HG03432 (cell line): ENCODE measurements around the gene CHST4.
"Not testable (repeated sequence)": the region's sequence is repeated elsewhere in the genome, so short reads cannot be mapped to it uniquely, and the experiment has no call there.

ENCODE experiments used
- ATAC-seq: cut with Tn5 transposase; IDR thresholded peaks from one replicate; pipeline ENCODE4 v1.9.1; 2021; ENCODE audit warnings: mild to moderate bottlenecking, moderate library complexity; ENCODE audit not compliant: unreplicated experiment

Gene CHST4

DNA sequence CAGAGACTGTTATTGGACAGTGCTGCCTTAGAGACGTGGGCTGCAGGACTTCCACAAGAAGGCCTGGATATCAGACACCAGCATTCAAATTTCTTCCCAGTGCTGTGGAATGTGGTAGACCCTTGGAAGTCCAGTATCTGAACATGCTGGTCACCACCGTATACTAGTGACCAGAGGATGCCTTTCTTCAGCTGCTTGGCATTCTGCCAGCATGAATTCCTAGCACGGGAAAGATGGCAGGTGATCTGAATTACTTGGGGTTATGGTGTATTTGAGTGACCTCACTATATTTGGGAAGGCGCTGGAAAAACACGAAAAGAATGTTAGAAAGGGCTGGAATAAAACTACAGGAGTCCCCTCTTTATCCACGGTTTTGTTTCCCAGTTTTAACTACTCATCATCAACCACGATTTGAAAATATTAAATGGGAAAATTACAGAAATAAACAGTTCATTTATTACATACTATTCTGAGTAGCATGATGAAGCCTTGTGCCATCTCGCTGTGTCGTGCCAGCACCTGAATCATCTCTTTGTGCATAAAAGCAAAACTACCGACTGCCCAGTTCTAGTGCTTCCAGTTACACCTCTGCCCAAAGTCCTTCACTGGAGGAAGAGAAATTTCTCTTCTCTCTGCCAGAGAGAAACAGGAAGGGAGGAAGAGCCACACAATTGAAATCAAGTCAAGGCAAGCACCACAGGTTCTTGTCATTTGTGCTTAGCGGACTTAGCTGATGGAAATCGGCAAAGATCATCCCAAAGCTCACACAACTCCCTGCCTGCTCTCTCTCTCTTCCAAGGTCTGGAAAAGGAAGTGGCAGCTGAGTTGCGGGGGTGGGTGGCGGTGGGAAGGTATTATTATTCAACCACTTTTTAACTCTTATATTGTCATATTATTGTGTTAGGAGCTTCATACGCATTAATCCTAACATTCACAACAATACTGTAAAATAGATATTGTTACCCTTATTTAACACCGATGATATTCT is 1.4 kb upstream of the CHST4 start:
- ATAC-seq, result no peak

DNA sequence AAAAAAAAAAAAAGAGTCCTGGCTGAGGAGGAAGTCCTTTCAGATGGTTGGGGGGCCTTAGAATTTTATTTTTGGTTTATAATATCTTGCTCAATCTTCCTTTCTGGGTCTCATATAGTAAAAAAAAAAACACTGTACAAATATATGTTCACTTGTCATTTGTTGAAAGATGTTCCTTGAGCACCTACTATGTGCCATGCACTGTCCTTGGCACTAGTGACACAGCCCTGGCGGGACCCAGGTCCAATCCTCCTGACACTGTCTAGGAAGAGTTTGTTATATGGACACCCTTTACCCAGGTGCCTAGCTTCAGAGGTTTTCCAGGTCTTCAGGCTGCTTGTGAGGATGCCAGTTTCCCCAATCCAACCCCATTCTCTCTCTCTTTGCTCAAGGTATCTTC is 2.0 kb downstream of the CHST4 start:
- ATAC-seq, result no peak

DNA sequence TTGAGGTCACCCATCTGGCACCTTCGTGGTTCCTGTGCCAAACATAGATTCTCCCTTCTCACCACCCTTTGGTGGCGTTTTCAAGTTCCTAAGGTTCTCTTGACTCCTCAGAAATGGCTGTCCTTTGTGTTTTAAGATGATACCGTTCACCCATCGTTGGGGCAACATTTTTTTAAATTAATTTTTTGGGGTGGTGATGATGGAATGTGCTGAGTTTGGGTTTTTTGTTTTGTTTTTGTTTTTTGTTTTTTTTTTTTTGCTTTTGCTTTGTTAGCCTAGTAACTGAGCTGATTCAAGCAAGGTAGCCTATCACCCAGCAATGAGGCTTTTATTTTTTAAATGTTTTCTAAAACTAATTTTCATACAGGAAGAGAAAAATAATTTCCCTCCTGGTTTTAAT is 2.6 kb downstream of the CHST4 start:
- ATAC-seq, result no peak

DNA sequence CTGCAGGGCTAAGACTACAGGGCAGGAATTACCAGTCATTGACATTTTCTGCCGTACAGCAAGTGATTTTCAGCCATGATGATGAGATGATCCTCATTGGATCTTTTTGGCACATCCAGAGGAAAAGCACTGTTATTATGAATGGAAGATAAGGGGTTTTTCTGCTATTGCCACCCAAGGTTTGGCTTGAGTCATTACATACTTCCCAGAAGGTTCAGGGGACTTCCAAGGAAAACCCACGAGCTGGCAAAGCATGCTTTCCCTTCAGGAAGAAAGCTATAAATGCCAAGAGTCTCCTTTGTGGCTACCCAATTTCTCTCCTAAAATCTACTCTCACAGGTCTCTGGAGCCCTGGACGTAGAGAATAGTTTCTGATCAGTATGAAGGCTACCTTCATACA is 6.1 kb downstream of the CHST4 start:
- ATAC-seq, result no peak

DNA sequence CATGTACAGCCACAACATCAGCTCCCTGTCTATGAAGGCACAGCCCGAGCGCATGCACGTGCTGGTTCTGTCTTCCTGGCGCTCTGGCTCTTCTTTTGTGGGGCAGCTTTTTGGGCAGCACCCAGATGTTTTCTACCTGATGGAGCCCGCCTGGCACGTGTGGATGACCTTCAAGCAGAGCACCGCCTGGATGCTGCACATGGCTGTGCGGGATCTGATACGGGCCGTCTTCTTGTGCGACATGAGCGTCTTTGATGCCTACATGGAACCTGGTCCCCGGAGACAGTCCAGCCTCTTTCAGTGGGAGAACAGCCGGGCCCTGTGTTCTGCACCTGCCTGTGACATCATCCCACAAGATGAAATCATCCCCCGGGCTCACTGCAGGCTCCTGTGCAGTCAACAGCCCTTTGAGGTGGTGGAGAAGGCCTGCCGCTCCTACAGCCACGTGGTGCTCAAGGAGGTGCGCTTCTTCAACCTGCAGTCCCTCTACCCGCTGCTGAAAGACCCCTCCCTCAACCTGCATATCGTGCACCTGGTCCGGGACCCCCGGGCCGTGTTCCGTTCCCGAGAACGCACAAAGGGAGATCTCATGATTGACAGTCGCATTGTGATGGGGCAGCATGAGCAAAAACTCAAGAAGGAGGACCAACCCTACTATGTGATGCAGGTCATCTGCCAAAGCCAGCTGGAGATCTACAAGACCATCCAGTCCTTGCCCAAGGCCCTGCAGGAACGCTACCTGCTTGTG is 10.7 kb downstream of the CHST4 start:
- ATAC-seq, result no peak

DNA sequence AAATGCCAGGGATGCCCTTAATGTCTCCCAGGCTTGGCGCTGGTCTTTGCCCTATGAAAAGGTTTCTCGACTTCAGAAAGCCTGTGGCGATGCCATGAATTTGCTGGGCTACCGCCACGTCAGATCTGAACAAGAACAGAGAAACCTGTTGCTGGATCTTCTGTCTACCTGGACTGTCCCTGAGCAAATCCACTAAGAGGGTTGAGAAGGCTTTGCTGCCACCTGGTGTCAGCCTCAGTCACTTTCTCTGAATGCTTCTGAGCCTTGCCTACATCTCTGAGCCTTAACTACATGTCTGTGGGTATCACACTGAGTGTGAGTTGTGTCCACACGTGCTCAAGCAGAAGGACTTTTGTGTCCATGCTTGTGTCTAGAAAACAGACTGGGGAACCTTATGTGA is 11.4 kb downstream of the CHST4 start:
- no peak for ATAC-seq

DNA sequence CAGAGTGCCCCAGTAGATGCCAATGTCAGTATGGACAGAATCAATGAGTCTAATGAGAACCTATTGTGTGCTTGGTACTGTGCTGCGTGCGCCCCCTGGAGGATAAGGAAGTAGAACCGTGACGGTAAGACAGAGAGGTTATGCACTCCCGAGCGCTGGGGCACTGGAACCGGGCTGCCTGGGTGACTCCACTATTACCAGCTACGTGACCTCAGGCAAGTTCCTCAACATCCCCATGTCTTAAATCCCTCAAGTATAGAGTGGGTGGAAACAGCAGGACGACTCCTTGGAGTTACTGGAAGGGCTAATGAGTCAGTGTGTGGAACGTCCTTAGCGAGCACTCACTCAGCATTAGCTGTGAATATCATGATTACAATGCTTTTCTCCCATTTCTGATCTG is 16.2 kb downstream of the CHST4 start:
- peak; percentile 69 for ATAC-seq

DNA sequence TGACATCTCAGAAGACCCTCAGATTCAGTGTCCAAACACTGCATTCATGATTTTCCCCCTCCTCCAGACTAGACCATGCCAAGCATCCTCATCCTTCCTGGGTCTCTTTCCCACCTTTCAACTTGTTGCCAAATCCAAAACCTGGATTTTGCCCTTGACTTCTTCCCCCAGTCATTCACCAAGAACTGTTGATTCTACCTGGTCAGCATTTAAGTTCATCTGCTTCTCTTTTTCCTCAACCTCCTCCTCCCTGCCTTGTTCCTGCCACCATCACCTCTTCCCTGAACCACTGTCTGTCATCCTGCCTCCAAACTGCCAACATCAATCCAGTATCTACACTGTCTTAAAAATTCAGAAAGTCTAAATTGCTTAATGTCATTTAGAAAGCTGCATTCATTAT is 20.9 kb downstream of the CHST4 start:
- no peak for ATAC-seq

DNA sequence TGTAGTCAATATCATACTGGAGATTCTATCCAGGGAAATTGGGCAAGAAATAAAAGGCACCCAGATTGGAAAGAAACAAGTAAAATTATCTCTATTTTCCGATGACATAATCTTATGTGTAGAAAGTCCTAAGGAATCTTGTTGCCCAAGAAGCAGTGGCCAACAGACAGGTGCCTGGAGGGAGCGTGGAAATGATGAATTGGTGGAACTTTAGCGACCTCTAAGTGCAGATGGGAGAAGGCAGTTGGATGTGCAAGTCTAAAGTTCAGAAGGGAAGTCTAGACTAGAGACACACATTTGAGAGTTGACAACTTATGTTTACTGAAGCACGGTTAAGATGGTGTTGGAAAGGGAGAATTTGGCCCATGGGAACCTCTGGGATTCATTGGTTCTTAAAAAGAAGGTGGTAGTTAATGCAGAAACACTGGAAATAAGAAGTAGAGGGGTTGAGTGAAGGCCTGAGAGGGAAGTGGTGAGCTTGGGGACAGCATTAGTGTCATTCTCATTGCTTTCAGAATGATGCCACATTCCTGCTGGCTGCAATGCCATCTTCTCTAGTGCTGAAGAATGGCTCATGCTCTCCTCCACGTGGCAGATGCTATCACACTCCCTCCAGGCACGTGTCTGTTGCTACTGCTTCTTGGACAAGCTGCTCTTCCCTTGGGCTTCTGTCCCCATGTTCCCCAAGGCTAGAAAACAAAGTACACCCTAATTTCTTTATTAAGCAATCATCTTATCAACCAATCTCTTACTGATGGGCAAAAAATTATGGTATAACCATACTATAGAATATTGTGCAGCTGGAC is 26.7 kb downstream of the CHST4 start:
- ATAC-seq, result no peak

DNA sequence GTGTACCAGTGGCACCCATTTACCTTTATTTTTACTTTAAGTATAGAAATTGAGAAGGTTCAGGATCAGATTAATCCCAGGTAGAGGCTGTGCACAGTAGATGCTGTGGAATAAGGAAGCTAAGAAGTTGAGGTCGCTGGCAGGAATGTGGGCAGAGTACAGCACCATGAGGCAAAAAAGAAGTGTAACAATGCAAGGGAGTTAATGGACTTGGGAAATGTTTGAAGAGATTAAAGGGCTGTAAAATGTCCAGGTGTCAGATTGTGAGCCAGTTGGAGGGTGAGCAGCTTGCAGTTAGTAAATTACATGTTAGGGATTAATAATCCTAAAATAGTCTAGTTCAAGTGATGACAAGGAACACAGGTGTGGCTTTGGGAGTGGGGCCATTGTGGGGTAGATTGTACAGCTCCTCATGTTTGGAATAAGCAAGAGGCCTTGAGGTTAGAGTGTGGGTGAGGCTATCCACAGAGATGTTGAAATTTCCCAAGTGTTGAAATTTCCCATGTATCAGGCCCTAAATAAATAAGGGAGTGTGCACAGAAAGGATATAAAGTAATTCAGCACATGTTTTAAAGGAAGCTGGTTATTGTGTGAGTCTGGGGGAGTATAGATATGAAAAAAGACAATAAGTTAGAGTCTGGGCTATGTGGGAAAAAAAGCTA is 29.1 kb downstream of the CHST4 start:
- ATAC-seq, result no peak

DNA sequence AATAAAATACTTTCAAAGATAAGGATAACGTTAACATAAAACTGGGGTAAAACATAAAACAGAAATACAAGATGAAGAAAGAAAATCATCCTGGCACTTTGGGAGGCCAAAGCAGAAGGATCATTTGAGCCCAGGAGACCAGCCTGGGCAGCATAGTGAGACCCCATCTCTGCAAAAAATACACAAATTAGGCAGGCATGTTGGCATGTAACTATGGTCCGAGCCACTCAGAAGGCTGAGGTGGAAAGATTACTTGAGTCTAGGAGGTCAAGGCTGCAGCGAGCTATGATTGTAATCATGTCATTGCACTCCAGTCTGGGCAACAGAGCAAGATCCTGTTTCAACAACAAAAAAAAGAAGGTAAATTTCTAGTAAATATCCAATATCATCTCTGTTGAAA is 31.1 kb downstream of the CHST4 start:
- no peak for ATAC-seq

DNA sequence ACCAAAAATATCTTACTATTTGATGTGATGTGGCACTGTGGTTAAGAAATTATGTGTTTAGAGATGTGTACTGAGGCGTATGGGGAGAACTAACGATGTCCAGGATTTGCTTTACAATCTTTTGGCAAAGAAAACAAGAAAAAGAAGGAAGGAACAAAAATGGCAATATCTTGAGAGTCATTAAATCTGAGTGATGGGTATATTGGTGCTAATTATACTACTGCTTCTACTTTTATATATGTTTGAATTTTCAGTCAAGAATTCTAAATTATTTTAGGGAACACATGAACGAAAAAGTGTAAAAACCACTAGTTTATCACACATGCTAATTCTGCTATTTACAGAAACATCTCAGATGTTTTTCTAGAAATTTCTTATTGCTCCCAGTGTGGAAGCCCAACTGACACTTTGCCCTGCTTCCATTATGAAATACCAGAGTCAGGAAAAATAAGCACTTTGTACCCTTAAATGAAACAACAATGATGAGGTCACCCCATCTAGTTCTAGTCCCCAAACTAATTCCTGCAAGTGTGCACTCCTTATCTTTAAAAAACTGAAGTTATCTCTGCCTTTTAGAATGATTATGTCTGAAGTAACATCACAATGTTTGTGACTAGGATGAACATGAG is 31.8 kb downstream of the CHST4 start:
- no peak for ATAC-seq

DNA sequence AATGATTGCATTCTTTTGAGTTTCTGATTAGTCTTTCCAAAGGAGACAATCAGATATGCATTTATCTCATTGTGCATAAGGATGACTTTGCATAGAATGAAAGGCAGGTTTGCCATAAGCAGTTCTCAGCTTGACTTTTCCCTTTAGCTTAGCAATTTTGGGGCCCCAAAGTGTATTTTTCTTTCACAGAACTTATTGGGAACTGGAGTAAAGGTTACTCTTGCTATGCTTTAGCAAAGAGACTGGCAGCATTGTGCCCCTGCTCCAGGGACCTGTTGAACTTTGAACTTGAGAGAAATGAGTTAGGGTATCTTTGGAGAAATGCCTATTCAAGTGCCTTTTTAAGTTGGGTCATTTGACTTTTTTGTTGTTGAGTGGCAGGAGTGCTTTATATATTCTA is 33.6 kb downstream of the CHST4 start:
- no peak for ATAC-seq

DNA sequence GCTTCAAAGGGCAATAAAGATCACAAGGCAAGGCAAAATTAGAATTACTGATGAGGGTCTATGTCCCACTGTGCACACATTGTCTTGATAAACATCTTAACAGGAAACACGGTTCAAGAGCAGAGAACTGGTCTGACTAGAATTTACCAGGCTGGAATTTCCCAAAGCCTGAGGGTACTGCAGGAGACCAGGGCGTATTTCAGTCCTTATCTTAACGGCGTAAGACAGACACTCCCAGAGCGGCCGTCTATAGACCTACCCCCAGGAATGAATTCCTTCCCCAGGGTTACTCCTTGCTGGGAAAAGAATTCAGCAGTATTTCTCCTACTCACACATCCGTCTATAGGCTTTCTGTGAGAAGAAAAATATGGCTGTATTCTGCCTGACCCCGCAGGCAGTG is 35.7 kb downstream of the CHST4 start:
- ATAC-seq, result not testable (repeated sequence)

DNA sequence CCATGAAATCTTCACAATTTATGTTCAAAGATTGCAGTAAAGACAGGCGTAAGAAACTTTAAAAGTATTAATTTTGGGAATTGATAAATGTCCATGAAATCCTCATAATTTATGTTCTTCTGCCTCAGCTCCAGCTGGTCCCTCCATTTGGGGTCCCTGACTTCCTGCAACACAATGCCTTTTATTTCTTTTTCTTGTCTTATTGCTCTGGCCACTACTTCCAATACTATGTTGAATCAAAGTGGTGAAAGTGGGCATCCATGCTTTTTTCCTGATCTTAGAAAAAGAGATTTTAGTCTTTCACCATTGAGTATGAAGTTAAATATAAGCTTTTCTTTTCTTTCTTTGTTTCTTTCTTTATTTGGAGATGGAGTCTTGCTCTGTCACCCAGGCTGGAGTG is 36.3 kb downstream of the CHST4 start:
- ATAC-seq, result no peak

DNA sequence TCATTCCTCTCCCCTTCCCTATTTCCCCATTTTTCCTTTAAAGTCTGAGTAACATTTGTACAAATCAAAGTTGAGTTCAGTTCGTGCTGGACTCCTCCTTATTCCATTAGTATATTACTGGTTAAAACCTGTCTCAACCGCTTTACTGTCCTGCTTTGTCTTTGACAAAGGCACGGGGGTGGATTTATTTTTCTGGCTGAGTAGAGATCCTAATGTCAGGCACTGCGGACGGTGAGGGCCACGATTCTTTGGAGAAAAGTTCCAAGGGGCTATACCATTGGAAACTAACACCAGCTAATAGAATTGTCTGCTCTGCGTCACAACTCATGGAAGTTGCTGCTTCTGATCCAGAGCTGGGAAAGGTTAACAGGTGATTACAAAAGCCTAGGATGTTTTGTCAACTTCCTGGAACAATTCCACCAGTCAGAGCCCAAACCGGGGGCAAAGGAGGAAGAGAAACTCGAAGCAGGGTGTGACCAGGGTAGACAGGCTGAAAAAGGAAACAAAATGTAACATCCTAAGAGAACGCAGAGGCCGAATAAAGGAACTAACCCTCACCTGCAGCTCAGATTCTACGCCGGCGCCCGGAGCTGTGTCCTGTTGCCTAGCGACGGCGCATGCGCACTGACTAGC is 38.2 kb downstream of the CHST4 start:
- no peak for ATAC-seq

DNA sequence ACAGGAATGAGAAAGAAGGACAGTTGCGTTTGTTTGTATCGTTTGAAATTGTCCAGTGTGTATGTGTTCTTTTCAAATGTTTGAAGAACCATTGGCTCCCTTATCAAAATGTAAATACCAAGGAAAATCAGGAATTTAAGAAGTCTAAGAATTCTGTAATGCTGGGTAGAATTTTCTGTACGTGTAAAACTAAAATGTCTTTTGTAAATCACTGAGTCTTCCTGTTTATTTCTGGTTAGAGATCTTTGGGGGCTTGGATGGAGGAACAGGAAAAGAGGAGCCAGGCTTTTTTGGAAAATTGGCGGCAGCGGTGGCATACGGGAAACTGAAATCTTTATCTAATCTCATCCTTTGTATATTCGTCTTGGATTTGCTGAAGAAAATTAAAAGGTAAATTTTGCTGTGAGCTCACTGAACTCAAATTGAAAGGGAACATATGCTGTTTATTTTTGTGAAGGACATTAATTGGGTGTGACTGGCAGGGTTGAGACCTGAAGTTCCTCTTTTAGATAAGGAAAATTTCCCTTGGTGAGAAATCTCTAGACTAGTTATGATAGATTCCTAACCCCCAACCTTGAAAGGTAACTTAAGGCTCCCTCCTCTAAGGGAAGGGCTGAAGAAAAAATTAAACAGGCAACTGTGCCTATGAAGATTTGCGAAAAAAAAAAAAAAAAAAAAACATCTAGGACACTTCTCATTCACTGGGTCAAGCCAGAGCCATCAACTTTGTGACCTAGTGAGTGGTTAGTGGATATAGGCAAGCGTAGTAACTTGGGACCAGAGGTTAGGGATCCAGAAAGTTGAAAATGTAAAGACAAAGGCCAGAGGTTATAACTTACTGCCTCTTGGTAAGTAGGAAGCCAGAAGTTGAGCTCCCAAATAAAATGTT is 39.8 kb downstream of the CHST4 start:
- no peak for ATAC-seq

DNA sequence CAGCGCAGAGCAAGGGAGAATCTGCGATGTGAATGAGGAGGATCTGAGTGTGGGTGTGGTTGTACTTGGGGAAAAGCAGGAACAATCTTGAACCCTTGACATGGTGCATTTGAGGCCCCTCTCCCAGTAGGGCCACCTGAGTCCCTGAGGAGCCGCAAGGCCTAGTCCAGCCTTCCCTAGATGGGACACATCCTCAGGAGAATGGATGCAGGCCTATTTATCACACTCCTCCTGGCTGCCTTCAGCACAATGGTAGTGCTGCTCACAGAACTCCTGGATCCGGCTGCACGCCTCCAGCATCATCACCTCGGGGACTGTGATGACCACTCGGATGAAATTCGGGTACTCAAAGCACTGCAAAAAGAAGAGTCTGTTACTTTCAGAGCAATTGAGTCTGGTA is 41.7 kb downstream of the CHST4 start:
- ATAC-seq, result no peak

DNA sequence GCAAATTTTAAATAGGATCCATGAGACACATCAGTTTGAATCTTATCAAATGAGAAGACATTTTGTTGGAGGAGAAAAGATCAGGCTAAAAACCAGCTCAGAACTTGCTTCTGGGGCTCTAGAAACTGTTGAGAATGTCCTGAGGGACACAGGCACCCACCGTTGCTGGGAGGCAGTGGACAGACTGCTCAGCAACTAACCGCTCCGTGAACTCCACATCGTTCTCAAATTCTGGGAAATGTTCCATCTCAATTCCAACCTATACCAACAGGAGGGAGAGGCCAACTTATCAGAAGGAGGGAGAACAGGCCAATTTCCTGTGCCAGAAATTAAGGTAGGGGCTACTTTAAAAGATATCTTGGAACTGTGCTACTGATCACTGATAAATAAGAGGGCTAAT is 42.3 kb downstream of the CHST4 start:
- no peak for ATAC-seq
